H9 (cell line): ENCODE measurements around the gene LIMS2. TPM values are rescaled to one million over a fixed set of nuclear protein-coding genes. Genes with fewer than 3 reads are reported as not detected.

Experiments
- DNase-seq: peaks from one replicate; pipeline ENCODE4 v3.0.0-alpha.2; 2017
- H2AFZ ChIP-seq: one replicate; pipeline ENCODE4 v1.6.1; 2013; ENCODE audit warnings: mild to moderate bottlenecking, low read length, control low read depth, moderate library complexity
- H2AK5ac ChIP-seq: 2 replicates; pipeline ENCODE4 v1.6.1; 2013; ENCODE audit warnings: low read length, control low read depth, mixed read lengths; ENCODE audit not compliant: insufficient read length
- H2BK120ac ChIP-seq: one replicate; pipeline ENCODE4 v1.6.1; 2013; ENCODE audit warnings: low read depth, mild to moderate bottlenecking, low read length, control low read depth, inconsistent platforms; ENCODE audit not compliant: poor library complexity, severe bottlenecking
- H2BK12ac ChIP-seq: 2 replicates; pipeline ENCODE4 v1.6.1; 2013; ENCODE audit warnings: low read length, control low read depth, mixed read lengths, low read depth; ENCODE audit not compliant: insufficient read length
- H2BK15ac ChIP-seq: 2 replicates; pipeline ENCODE4 v1.6.1; 2013; ENCODE audit warnings: low read depth, low read length, control low read depth
- H2BK20ac ChIP-seq: one replicate; pipeline ENCODE4 v1.6.1; 2013; ENCODE audit warnings: low read depth, mild to moderate bottlenecking, low read length, control low read depth, inconsistent platforms; ENCODE audit not compliant: poor library complexity, severe bottlenecking
- H2BK5ac ChIP-seq: 2 replicates; pipeline ENCODE4 v1.6.1; 2013; ENCODE audit warnings: low read length, control low read depth, mixed read lengths; ENCODE audit not compliant: insufficient read length
- H3K14ac ChIP-seq: 2 replicates; pipeline ENCODE4 v1.6.1; 2013; ENCODE audit warnings: low read length, control low read depth; ENCODE audit not compliant: insufficient read depth
- H3K18ac ChIP-seq: 2 replicates; pipeline ENCODE4 v1.6.1; 2013; ENCODE audit warnings: low read depth, mild to moderate bottlenecking, mixed read lengths, low read length, control low read depth; ENCODE audit not compliant: insufficient read length
- H3K23ac ChIP-seq: 2 replicates; pipeline ENCODE4 v1.6.1; 2013; ENCODE audit warnings: low read length, control low read depth, mixed read lengths, low read depth; ENCODE audit not compliant: insufficient read length
- H3K23me2 ChIP-seq: 2 replicates; pipeline ENCODE4 v1.6.1; 2013; ENCODE audit warnings: low read depth, mild to moderate bottlenecking, mixed read lengths, low read length, control low read depth; ENCODE audit not compliant: insufficient read length, poor library complexity, severe bottlenecking
- H3K27ac ChIP-seq: 2 replicates; pipeline ENCODE4 v1.5.1; 2013; ENCODE audit warnings: low read length, control low read depth, mixed read lengths, low read depth; ENCODE audit not compliant: insufficient read length
- H3K27me3 ChIP-seq: 2 replicates; pipeline ENCODE4 v1.6.1; 2013; ENCODE audit warnings: low read length, control low read depth, inconsistent platforms; ENCODE audit not compliant: insufficient read depth
- H3K4ac ChIP-seq: 2 replicates; pipeline ENCODE4 v1.6.1; 2013; ENCODE audit warnings: low read depth, mild to moderate bottlenecking, control low read depth, inconsistent platforms, low read length, moderate library complexity
- H3K4me1 ChIP-seq: 2 replicates; pipeline ENCODE4 v1.6.1; 2013; ENCODE audit warnings: low read length, control low read depth, inconsistent platforms; ENCODE audit not compliant: insufficient read depth
- H3K4me2 ChIP-seq: 2 replicates; pipeline ENCODE4 v1.6.1; 2013; ENCODE audit warnings: low read length, control low read depth, mixed read lengths; ENCODE audit not compliant: insufficient read length, insufficient read depth
- H3K56ac ChIP-seq: 2 replicates; pipeline ENCODE4 v1.6.1; 2013; ENCODE audit warnings: low read depth, mild to moderate bottlenecking, mixed read lengths, low read length, control low read depth; ENCODE audit not compliant: insufficient read length
- H3K79me1 ChIP-seq: 2 replicates; pipeline ENCODE4 v1.6.1; 2013; ENCODE audit warnings: low read depth, mild to moderate bottlenecking, moderate library complexity, low read length, control low read depth, inconsistent platforms; ENCODE audit not compliant: insufficient read depth, poor library complexity, severe bottlenecking
- H3K79me2 ChIP-seq: 2 replicates; pipeline ENCODE4 v1.6.1; 2013; ENCODE audit warnings: low read length, control low read depth, inconsistent platforms; ENCODE audit not compliant: insufficient read depth
- H3K9ac ChIP-seq: 2 replicates; pipeline ENCODE4 v1.6.1; 2013; ENCODE audit warnings: low read length, control low read depth, mixed read lengths; ENCODE audit not compliant: insufficient read length; ENCODE audit errors: extremely low read depth
- H3K9me3 ChIP-seq: one replicate; pipeline ENCODE4 v1.6.1; 2013; ENCODE audit warnings: low read depth, low read length, inconsistent platforms; ENCODE audit not compliant: control insufficient read depth
- H3T11ph ChIP-seq: one replicate; pipeline ENCODE4 v1.6.1; 2013; ENCODE audit warnings: mild to moderate bottlenecking, low read length, control low read depth, inconsistent platforms
- H4K20me1 ChIP-seq: one replicate; pipeline ENCODE4 v1.6.1; 2013; ENCODE audit not compliant: control insufficient read depth, insufficient read length, insufficient read depth
- H4K5ac ChIP-seq: 2 replicates; pipeline ENCODE4 v1.6.1; 2013; ENCODE audit warnings: low read depth, mild to moderate bottlenecking, mixed read lengths, low read length, control low read depth; ENCODE audit not compliant: insufficient read length
- H4K8ac ChIP-seq: replicated peaks from 2 replicates; pipeline ENCODE4 v1.6.1; 2013; ENCODE audit warnings: low read length, control low read depth, mixed read lengths, low read depth; ENCODE audit not compliant: insufficient read length
- H4K91ac ChIP-seq: 2 replicates; pipeline ENCODE4 v1.6.1; 2013; ENCODE audit warnings: low read depth, mild to moderate bottlenecking, moderate library complexity, mixed read lengths, low read length, control low read depth; ENCODE audit not compliant: insufficient read length
- H3K27ac Mint-ChIP-seq, 3 experiments: 2 replicates in 2 of 3; 3 replicates in 1 of 3; pipeline ENCODE4 v1.8.0; 2020 to 2021; ENCODE audit warnings: mixed read lengths in 3 of 3, mild to moderate bottlenecking in 1 of 3, moderate library complexity in 1 of 3
- H3K27me3 Mint-ChIP-seq: 2 replicates; pipeline ENCODE4 v1.8.0; 2021; ENCODE audit warnings: low read depth, mild to moderate bottlenecking, moderate library complexity, mixed read lengths
- H3K36me3 Mint-ChIP-seq, 3 experiments: 2 replicates in 2 of 3; 3 replicates in 1 of 3; pipeline ENCODE4 v1.8.0; 2020 to 2021; ENCODE audit warnings: low read depth in 3 of 3, mixed read lengths in 3 of 3; ENCODE audit not compliant: insufficient read depth in 1 of 3
- H3K4me1 Mint-ChIP-seq, 2 experiments: 2 replicates each; pipeline ENCODE4 v1.8.0; 2020; ENCODE audit warnings: mixed read lengths in 2 of 2
- H3K4me3 Mint-ChIP-seq, 2 experiments: 2 replicates in 1 of 2; 3 replicates in 1 of 2; pipeline ENCODE4 v1.8.0; 2020 to 2021; ENCODE audit warnings: mild to moderate bottlenecking in 2 of 2, mixed read lengths in 2 of 2, moderate library complexity in 1 of 2
- H3K9me3 Mint-ChIP-seq, 2 experiments: 2 replicates in 1 of 2; 3 replicates in 1 of 2; pipeline ENCODE4 v1.8.0; 2020; ENCODE audit warnings: mild to moderate bottlenecking in 2 of 2, mixed read lengths in 2 of 2, moderate library complexity in 1 of 2
- WGBS: extraction: QIAGEN DNeasy Blood & Tissue Kit; methylation state at CpG from one replicate; pipeline ENCODE4 v1.1.7; 2013; ENCODE audit warnings: missing lambda C conversion rate, low lambda C conversion rate, mixed read lengths; ENCODE audit not compliant: insufficient read length; ENCODE audit errors: extremely low coverage; 5-methylcytosine and 5-hydroxymethylcytosine counted together
- total RNA-seq: library from RNA; stranded (reverse); gene quantifications from 2 replicates; pipeline ENCODE4 v1.2.1, GENCODE V29; 2021
- TF ChIP-seq, protein P1 (sequence below): fragments of 200-600 bp; sonication (generic); conservative IDR thresholded peaks from 3 replicates; pipeline ENCODE4 v1.8.0; 2021; ENCODE audit warnings: antibody characterized with exemption, mild to moderate bottlenecking

LIMS2 gene
- total RNA-seq, 1 experiment from 2014 or later, result 5.9 TPM

DNA sequence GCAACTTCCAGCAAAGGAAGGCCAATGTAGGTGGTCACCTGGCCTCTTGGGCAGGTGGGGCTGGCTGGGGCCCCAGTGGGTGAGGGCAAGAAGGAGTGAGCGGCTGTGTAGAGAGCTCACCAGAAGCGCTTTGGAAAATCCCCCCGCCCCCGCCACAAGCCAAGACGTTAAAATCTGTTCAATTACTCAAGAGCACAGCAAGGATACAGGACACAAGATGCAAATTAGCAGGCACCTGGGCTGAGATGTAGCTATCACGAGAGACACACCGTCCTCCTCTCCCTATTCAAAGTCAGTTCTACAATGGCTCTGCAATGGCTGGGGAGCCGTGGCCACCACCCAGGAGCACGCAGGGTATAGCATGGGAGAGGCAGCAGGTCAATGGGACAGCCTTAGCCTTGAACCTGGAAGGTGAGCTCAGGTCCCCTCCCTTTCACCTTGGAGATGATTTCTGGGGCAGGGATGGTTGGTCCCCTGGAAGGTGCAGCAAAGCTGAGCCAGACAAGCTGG, 67.9 kb downstream of the LIMS2 start:
- H3K9ac ChIP-seq, result no peak overlapping the region
- DNase-seq, result peak; percentile 12
- H3K4me1 ChIP-seq, result no peaks in the 10 kb centered on the region
- H3K14ac ChIP-seq, result no peak overlapping the region; the same call in 1 of the 2 replicates
- no peak overlapping the region for H2BK15ac ChIP-seq
- Mint-ChIP-seq H3K27ac (no peak overlapping the region), H3K4me3 (no peak overlapping the region), H3K4me1 (no peaks in the 10 kb centered on the region), H3K27me3 (peaks cover 2% of the 10 kb centered on the region; the same call in 1 of the 2 replicates), H3K9me3 (no peaks in the 10 kb centered on the region; a peak in 2 of 5 replicates), H3K36me3 (no peaks in the 10 kb centered on the region; a peak in 1 of 7 replicates)
- H2AK5ac ChIP-seq, result no peak overlapping the region
- H3K4ac ChIP-seq, result no peak overlapping the region
- H3K79me1 ChIP-seq, result no peaks in the 10 kb centered on the region
- H4K20me1 ChIP-seq, result no peaks in the 10 kb centered on the region
- TF ChIP-seq, protein P1, sequence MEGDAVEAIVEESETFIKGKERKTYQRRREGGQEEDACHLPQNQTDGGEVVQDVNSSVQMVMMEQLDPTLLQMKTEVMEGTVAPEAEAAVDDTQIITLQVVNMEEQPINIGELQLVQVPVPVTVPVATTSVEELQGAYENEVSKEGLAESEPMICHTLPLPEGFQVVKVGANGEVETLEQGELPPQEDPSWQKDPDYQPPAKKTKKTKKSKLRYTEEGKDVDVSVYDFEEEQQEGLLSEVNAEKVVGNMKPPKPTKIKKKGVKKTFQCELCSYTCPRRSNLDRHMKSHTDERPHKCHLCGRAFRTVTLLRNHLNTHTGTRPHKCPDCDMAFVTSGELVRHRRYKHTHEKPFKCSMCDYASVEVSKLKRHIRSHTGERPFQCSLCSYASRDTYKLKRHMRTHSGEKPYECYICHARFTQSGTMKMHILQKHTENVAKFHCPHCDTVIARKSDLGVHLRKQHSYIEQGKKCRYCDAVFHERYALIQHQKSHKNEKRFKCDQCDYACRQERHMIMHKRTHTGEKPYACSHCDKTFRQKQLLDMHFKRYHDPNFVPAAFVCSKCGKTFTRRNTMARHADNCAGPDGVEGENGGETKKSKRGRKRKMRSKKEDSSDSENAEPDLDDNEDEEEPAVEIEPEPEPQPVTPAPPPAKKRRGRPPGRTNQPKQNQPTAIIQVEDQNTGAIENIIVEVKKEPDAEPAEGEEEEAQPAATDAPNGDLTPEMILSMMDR, result no peak
- no peak overlapping the region for H2BK20ac ChIP-seq
- H4K8ac ChIP-seq, result no peak overlapping the region
- no peaks in the 10 kb centered on the region for H3K23me2 ChIP-seq
- no peak overlapping the region for H2AFZ ChIP-seq
- H3K9me3 ChIP-seq, result no peaks in the 10 kb centered on the region
- no CpG with 5 or more reads among the region's 9 CpGs for WGBS
- H4K91ac ChIP-seq, result no peak overlapping the region
- no peaks in the 10 kb centered on the region for H3K79me2 ChIP-seq
- no peak overlapping the region for H3K4me2 ChIP-seq
- no peak overlapping the region for H2BK5ac ChIP-seq
- no peak overlapping the region for H3K27ac ChIP-seq
- H3T11ph ChIP-seq, result no peak overlapping the region
- no peak overlapping the region for H2BK12ac ChIP-seq
- no peak overlapping the region for H2BK120ac ChIP-seq
- H4K5ac ChIP-seq, result no peak overlapping the region
- no peak overlapping the region for H3K56ac ChIP-seq
- no peaks in the 10 kb centered on the region for H3K27me3 ChIP-seq
- H3K18ac ChIP-seq, result no peak overlapping the region
- H3K23ac ChIP-seq, result no peak overlapping the region
